GM13977 (cell line): Measurements from ENCODE around the gene TENT5A.

Experiments
- DNase-seq: peaks from one replicate; pipeline ENCODE4 v3.0.0; 2012; ENCODE audit warnings: low spot score
- in situ Hi-C: fragments of 300-500 bp; cut with MboI; formaldehyde crosslinking; loops from one replicate; pipeline ENCODE4 v1.12.0; 2022; ENCODE audit warnings: low sequenced_read_pairs, low pct_unique_long_range_greater_than_20kb, mixed read lengths, inconsistent platforms; ENCODE audit not compliant: unreplicated experiment
- TF ChIP-seq, protein P1 (sequence below): IDR thresholded peaks from 2 replicates; pipeline ENCODE4 v1.5.1; 2012; ENCODE audit warnings: mild to moderate bottlenecking, control low read depth; ENCODE audit not compliant: insufficient read depth; ENCODE audit errors: extremely low read depth, missing control alignments

Gene TENT5A

DNA sequence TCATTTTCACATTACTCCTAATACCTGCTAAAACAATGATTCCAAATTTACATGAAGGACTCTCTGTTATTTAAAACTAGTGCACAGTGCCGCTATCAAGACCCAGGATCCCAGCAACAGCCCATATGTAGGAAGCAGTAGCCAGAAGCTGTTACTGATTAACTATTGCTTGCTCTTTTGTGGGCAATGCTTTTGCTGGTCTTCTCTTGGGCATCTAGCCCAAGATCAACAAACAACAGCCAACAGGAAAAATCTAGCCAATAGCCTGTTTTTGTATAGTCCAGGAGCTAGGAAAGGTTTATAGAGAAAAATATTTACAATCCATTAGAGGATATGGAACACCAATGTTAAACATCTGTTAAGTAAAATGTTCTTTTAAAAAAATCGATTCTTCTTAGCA, 22.1 kb upstream of the TENT5A start:
- TF ChIP-seq, protein P1, sequence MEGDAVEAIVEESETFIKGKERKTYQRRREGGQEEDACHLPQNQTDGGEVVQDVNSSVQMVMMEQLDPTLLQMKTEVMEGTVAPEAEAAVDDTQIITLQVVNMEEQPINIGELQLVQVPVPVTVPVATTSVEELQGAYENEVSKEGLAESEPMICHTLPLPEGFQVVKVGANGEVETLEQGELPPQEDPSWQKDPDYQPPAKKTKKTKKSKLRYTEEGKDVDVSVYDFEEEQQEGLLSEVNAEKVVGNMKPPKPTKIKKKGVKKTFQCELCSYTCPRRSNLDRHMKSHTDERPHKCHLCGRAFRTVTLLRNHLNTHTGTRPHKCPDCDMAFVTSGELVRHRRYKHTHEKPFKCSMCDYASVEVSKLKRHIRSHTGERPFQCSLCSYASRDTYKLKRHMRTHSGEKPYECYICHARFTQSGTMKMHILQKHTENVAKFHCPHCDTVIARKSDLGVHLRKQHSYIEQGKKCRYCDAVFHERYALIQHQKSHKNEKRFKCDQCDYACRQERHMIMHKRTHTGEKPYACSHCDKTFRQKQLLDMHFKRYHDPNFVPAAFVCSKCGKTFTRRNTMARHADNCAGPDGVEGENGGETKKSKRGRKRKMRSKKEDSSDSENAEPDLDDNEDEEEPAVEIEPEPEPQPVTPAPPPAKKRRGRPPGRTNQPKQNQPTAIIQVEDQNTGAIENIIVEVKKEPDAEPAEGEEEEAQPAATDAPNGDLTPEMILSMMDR: no peak
- no peak for DNase-seq
- in situ Hi-C loops: no loop called here

DNA sequence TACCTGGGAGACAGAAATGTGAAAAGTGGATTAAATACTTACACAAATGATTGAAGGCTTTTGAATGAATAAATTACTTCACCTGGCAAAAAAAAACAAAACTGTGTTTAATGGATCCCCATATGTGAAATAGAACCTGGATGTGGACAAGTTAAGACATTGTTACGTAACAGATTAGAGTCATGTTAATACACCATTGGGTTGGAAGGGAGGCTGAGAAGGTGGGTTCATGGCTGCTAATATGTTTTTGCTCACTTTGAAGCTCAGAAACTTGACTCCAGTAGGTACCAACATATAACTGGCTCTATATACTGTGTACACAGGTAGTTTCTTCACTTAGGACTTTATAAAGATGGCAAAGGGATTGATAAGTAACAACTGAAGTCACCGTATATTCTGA, 21.4 kb upstream of the TENT5A start:
- in situ Hi-C loops: no loop called here
- TF ChIP-seq, protein P1: no peak
- no peak for DNase-seq

DNA sequence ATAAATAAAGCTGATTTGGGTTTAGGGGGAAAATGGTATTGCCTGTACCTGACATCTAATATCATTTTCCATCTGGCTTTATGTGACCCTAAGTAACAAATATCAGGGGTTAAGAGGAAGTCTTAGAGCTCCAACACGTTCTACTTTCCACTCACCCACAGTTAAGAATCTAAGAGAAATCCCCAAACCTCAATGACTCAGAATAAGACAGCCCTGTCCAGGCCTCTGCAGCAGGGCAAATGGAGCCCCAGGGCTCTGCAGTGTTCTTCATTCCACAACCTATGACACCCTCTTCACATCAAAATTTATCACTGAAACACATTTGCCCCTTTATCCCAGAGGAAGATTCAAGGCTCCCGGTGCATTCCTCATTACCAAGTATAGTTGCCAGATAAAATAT, 20.3 kb upstream of the TENT5A start:
- TF ChIP-seq, protein P1: no peak
- no peak for DNase-seq
- in situ Hi-C loops: no loop called here

DNA sequence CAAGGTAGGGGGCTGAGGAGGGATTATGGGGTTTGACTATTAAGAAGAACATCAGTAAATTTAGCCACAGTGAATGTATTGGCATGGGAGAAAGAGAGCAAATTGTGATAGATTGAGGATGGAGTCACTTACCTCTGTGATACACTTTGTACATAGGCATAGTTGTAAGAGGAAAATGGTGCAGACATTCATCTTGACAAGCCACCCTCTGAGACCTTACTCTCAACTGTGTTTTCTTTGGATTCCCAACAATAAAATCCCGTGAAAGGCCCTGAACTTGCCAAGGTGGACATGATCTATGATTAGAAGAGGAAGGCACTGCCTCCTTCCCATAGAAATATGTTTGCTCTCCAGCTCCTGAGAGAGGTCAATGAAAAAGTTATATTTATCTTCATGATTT, 18.6 kb upstream of the TENT5A start:
- no peak for DNase-seq
- TF ChIP-seq, protein P1: no peak
- in situ Hi-C loops: no loop called here

DNA sequence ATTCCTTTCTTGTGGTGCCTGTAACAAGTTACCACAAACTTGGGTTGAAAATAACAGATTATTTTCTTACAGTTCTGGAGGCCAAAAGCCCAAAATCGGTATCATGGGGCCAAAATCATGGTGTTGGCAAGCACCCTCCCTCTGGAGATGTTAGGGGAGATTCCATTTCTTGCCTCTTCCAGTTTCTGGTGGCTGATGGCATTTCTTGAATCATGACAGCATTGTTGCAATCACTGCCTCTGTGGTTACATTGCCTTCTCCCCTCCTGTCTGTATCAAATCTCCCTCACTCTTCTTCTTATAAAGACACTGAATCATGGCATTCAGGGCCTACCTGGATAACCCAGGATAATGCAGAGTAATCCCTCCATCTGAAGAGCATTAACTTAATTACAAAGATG, 17.9 kb upstream of the TENT5A start:
- no peak for DNase-seq
- TF ChIP-seq, protein P1: no peak
- in situ Hi-C loops: no loop called here

DNA sequence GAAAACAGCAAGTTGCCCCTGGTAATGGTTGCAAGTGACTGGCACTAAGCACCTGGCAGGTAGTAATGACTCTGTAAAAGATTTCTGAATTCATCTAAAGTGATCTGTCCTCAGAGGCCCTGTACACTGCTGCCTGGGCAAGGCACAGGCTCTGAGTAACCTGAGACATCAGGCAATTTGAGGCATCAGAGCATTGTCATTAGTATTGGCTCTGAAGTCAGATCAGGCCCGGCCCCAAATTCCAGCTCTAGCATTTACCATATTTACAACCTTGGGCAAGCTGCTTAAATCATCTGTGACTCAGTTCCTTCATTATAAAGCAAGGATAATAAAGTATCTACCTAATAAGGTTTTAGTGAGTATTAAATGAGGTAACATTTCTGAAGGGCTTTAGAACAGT, 17.3 kb upstream of the TENT5A start:
- DNase-seq: no peak
- TF ChIP-seq, protein P1: no peak
- in situ Hi-C loops: no loop called here
